Stimulated activated CD8-positive, alpha-beta memory T cell treated with anti-CD3 and anti-CD28 coated beads, Interleukin-12 subunit alpha, Interleukin-12 subunit beta, amount 100 ng/mL, for 24 hours (primary cell): ENCODE results near the gene LILRB3.
"Not testable (repeated sequence)": the region's sequence is repeated elsewhere in the genome, so short reads cannot be mapped to it uniquely, and the experiment has no call there.

Source experiments
- DNase-seq: peaks from one replicate; pipeline ENCODE4 v3.0.0-alpha.2; 2020; ENCODE audit errors: extremely low read depth

Gene LILRB3

GRCh38 chr19:54190503-54191010 lies 32.2 kb downstream of the LILRB3 start:
- DNase-seq, result peak; percentile 100

DNA sequence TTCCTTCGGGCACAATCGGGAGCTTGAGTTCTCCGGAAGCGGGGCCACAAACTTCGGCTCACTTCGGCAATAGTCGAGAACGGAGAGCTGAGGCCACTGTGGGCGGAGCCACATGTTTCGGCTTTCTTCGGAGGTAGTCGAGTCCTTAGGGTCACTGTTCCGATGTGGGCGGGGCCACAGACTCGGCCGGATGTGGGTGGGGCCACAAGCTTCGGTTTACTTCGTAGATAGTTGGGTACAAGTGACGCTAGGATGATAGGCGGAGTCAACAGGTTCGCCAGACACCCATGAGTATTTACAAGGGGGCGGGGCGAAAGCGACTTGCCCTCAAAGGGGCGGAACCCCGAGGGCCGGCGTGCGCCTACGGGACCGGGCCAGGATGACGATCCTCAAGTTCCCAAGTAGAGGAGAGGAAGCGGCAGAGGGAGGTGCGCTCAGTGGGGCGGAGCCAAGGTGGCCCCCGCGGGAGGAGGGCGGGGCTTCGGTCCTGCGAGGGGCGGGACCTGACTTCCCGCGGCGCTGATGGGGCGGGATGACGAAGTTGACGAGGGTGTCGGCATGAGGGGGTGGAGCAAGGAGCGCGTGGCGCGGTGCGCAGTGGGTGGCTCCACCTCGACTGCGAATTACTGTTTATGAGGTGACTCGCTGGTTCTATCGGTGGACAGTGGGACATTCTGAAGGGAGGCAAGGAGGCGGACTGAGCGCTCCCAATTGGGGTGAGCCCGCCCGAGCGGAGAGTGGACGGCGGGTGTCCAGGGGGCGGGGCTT lies 32.9 kb downstream of the LILRB3 start:
- DNase-seq, result peak; percentile 100

GRCh38 chr19:54189145-54189734 lies 33.6 kb downstream of the LILRB3 start, which contains the start of gene MBOAT7:
Gene MBOAT7 (minus strand): TSS chr19:54189580. CDS start chr19:54188508, 1,072 bp downstream.
- no peak for DNase-seq

DNA sequence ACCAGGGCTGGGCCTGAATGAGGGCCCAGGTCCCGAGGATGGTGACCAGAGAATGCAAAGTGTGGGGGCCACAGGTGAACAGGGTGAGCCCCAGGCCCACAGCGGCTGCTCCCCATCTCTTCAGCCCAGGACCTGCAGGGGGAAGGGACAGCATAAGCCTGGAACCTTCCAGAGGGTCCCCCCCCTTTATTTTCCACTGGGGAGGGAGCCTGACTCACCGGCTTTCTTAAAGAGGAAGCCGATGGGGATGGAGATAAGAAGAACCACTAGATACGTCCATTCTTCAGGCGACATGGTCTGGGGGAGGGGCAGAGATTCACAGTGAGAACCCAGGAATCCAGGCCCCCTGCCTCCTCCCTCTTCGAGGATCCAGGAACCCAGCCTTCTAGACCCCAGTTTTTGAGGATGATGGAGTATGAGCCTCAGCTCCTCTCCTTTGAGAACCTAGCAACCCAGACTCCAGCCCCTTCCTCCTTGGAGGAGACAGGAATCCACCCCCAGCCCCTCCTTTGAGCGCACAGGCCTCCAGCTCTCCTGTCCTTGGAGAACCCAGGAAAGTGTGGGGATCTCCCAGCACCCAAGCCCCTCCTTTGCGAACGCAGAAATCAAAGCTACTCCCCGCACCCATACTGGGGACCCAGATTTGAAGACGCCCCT lies 34.5 kb downstream of the LILRB3 start:
- no peak for DNase-seq

DNA sequence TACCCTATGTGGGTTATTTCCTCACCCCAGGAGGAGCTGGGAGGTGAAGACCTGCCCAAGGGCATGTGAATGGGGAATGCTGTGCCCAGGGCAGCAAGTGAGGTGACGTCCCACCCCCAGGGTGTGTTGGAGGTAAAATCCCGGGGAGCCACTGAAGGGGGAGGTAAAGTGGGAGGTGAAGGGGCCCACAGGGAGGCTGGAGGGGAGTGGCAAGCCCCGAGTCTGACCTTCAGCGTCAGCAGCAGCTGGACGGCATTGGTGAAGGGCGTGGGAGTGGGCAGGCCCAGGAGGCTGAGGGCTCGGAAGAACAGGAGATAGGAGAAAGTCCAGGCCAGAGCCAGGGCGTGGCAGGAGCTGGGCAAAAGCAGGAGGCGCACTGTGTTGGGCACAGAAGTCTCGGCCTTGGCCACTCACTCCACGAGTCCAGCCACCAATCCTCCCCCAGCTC lies 35.8 kb downstream of the LILRB3 start:
- no peak for DNase-seq

GRCh38 chr19:54186351-54186750 lies 36.5 kb downstream of the LILRB3 start:
- no peak for DNase-seq

- no peak for DNase-seq
Observed at GRCh38 chr19:54183431-54183830, 39.4 kb downstream of the LILRB3 start.

GRCh38 chr19:54181894-54182293 lies 40.9 kb downstream of the LILRB3 start:
- DNase-seq, result not testable (repeated sequence)

DNA sequence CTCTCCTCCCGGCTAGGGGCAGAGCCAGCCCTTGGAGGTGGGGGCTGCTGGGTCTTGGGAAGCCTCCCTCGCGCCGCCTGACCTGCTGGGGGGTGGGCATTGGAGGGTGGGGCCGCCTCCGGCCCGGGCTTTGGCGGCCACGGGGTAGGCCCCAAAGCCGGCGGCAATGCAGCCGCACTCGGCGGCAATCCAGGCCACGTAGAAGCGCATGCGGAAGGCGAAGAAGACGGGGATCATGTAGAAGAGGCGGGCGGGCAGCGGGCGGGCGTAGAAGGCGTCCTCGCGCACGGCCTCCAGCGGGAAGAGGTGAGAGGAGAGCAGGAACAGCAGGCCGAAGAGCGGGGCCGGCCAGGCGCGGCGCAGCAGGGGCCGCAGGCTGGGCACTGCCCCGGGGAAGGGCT lies 42.1 kb downstream of the LILRB3 start:
- no peak for DNase-seq

GRCh38 chr19:54179921-54180461 lies 42.8 kb downstream of the LILRB3 start:
- no peak for DNase-seq

DNA sequence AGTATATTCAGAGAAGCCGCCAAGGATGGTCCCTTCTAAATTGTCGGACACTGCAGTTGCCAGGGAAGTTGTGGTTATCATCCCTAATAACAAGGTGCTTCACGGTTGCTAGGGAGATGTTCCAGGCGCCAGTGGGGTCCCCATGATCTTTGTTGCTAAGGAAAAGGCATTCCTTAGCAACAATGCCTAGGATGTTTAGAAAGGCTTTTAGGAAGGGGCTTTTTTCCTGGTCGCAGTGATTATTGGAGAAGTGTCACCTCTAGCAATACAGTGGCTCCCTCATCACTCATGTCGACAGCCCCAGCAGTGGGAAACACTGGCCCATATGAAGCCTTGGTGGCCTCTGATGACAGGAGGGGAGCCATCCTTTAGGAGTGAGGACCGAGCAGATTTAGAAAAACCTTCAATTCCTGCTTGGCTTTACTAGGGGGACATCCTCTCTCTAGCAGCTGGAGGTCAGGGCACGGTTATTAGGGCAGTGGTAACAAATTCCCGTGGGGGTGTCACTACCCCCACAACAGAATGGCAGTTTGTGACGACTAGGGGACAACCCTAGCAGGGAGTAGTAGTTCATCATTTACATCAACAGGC lies 43.5 kb downstream of the LILRB3 start:
- DNase-seq, result no peak

DNA sequence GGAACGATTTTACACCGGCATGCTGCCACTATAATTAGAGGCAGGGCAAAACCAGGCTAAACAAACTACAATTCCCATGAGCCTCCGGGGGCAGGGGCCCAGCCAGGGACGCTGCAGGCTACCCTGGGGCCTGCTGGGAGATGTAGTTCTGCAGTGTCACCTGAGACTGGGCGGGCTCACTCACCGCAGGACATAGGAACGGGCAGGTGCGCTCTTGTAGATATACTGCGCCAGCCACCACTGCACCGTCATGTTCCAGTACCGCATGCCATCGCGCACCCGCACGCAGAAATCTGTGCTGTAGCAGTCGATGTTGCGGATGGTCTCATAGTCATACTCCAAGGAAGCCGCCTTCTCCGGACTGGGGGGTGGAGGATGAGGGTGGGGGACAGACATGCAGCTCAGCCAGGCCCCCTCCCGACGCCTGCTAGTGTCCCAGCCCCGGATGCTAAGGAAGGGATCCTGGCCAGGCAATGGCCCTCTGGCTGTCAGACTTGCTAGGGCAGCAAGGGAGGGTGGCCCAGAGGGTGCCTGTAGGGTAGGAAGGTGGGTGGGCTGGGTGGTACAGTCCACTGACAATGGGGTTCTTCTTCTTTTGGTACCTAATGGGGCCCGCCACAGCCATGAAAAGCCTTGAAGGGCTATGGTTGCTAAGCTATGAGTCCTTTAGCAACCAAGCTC lies 44.1 kb downstream of the LILRB3 start:
- DNase-seq, result no peak

DNA sequence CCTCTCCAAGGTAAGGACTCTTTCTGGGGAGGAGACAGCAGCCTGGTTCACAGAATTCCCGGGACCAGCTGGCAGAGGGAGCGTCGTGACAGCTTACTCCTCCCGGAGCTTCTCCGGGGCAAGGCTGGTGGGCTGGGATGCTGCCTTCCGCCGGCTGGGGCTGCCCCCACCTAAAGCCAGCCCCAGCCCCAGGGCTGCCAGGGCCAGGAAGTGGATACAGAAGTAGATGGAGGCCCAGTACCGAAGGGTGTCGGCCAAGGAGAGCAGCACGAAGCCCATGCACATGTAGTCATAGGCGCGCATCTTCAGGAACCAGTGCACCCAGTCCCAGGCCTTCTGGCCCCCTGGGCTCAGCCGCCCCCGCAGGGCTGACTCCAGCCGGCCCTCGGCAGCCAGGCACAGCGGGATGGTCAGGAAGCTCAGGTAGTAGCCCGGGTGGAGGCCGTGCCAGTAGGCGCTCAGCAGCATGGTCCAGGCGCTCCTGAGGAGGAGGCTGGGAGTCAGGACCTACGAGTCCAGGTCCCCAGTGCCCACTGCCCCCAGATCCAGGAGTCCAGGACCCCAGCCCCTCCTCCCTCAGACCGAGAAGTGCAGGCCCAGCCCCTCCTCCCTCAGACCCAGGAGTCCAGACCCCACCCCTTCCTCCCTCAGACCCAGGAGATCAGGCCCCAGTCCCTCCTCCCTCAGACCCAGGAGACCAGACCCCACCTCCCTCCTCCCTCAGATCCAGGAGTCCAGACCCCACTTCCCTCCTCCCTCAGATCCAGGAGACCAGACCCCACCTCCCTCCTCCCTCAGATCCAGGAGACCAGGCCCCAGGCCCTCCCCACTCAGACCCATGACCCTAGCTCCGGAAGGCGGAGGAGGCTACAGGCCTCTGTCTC lies 48.6 kb downstream of the LILRB3 start:
- DNase-seq, result no peak

- DNase-seq, result no peak
Observed at GRCh38 chr19:54173359-54173699, 49.5 kb downstream of the LILRB3 start.

DNA sequence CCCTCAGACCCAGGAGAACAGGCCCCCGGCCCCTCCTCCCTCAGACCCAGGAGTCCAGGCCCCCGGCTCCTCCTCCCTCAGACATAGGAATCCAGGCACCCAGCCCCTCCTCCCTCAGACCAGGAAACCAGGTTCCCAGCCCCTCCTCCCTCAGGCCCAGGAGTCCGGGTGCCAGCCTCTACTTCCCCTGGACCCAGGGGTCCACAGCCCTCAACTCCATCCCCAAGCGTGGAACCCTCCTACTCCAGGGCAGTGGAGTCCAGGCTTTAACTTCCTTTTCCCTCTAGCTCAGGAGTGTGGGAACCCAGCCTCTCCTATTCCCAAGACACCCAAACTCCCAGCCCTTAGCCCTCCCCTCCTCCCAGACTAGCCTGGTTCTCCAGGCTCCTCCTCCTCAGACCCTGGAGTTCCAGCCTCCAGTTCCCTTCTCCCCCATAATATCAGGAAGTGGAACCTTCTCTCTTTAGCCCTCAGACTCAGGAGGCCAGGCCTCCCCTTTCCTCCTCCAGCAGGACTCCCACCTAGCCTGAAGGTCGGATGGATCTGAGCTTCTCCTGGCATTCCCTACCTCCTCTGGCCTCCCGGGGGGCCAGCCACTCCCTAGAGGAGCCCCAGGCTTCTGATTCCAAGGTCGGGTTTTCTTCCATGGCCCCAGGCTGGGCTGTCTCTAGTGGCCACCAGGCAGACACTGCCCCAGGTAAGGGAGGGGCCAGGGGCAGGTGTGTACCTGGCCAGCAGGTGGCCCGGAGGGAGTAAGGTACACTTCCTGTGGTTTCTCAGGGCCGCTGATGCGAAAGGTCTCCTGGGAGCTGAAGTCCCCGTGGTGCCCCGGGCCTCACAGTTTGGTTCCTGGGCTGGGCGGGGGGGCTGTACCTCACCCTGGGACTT lies 50.1 kb downstream of the LILRB3 start, which contains the start of gene TMC4:
Gene TMC4 (minus strand): TSS at position 690 of the 888 bp plus-strand sequence. CDS start 43 bp downstream, at position 647.
- DNase-seq, result no peak

DNA sequence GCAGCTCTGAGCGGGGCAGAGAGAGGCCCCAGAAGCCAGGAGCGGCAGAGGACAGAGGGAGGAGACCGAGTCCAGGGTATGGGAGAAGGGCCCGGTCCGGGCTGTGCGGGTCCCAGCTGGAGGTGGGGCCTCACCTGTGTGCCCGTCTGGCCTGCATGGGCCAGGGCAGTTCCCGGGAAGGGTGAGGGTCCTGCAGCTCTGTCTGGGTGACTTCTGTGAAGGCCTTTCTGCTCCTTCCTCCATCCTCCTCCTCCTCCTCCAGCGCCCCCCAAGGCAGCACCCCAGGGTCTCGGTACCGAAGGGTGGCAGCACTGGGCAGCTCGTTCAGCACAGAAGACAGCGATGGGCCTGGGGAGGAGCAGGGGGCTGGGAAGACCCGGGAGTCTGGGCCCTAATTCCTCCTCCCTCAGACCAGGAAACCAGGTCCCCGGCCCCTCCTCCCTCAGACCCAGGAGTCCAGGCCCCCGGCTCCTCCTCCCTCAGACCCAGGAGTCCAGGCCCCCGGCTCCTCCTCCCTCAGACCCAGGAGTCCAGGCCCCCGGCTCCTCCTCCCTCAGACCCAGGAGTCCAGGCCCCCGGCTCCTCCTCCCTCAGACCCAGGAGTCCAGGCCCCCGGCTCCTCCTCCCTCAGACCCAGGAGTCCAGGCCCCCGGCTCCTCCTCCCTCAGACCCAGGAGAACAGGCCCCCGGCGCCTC lies 50.9 kb downstream of the LILRB3 start:
- DNase-seq, result not testable (repeated sequence)

- no peak for DNase-seq
Observed at GRCh38 chr19:54169149-54169740, 53.6 kb downstream of the LILRB3 start.
